IPS-11a (cell line): ENCODE data around the gene HMGXB3.
"Not testable (repeated sequence)": the region's sequence is repeated elsewhere in the genome, so short reads cannot be mapped to it uniquely, and the experiment has no call there.

Source experiments
- H3K4me3 ChIP-seq: one replicate; pipeline ENCODE4 v1.5.1; 2013; ENCODE audit warnings: low read depth, low read length, control low read depth

The HMGXB3 gene

GRCh38 chr5:150017226-150018005, 16.9 kb downstream of the HMGXB3 start:
- no peak overlapping the region for H3K4me3 ChIP-seq

DNA sequence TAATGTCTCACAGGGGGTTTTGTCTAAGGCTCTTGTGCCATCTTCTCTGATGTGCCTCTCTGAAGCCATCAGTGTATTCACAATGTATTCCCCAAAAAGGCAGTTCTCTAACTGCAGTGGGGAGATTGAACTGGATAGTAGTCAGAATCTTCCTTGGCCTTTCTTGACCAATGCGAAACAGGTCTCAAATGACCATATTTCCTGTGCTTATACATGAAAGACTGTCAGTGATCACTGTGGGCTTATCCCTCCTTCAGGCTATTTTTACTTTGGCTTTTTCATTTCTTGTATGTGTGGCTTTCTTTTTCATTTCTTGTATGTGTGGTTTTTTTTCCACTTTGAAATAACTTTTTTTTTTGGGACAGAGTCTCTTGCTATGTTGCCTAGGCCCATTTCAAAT, 19.7 kb downstream of the HMGXB3 start:
- H3K4me3 ChIP-seq, result no peak overlapping the region

DNA sequence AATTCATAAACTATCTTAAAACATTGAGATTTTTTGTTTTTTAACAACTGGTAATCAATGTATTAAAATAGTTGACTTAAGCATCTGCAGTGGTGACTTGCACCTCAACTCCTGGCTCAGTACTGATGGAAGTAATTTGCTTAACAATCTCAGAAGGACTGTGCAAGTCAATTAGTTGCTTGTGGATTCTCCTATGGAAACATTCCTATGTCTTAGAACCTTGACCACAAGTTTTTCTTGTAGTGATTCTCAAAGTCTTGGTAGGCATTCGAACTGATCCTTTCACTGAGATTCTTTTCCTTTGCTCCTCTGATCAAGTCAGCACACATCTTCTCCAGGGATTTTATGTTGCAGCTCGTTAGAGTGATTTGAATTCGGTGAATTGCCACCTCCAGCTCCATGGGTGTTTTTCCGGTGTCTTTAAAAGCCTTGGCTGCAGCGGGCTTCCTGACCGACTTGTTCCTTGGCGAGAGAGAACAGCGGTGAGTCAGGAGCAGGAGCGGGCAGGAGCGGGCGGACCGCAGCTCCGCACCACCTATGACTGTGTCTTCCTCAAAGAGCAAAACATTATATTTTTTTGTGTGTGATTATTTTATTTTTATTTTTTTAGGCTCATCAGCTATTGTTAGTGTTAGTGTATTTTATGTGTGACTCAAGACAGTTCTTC, 21.1 kb downstream of the HMGXB3 start:
- no peak overlapping the region for H3K4me3 ChIP-seq

- H3K4me3 ChIP-seq, result no peak overlapping the region
These were observed 21.6 kb downstream of the HMGXB3 start for GRCh38 chr5:150022158-150022531.

GRCh38 chr5:150022681-150023080, 22.1 kb downstream of the HMGXB3 start:
- H3K4me3 ChIP-seq, result no peak overlapping the region

GRCh38 chr5:150023136-150023535, 22.6 kb downstream of the HMGXB3 start:
- H3K4me3 ChIP-seq, result no peak overlapping the region

GRCh38 chr5:150024346-150024984, 23.9 kb downstream of the HMGXB3 start:
- H3K4me3 ChIP-seq, result no peak overlapping the region

- no peak overlapping the region for H3K4me3 ChIP-seq
These were observed 26.2 kb downstream of the HMGXB3 start for GRCh38 chr5:150026682-150027172.

GRCh38 chr5:150028047-150028446, 27.5 kb downstream of the HMGXB3 start:
- H3K4me3 ChIP-seq, result not testable (repeated sequence)

GRCh38 chr5:150033334-150033733, 32.8 kb downstream of the HMGXB3 start:
- H3K4me3 ChIP-seq, result no peak overlapping the region

DNA sequence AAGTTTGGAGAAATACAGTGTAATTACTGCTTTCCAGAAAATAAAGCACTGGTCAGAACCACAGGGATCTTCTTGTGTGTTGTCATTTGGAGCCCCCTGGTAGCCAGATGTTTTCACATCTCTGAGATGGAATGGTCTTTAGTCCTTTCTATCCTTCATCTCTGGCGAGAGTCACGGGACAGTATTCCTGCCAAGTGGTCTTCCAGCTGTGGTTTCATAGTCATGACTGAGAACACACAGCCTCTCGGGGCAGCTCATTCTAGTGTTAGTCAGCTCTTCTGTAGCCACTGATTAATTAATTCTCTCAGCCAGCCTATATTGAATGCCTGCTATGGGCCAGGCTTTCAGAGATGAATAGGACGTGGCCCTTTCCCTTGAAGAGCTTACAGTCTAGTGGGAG, 34.1 kb downstream of the HMGXB3 start:
- H3K4me3 ChIP-seq, result no peak overlapping the region

- H3K4me3 ChIP-seq, result no peak overlapping the region
These were observed 34.8 kb downstream of the HMGXB3 start for GRCh38 chr5:150035139-150035895.

DNA sequence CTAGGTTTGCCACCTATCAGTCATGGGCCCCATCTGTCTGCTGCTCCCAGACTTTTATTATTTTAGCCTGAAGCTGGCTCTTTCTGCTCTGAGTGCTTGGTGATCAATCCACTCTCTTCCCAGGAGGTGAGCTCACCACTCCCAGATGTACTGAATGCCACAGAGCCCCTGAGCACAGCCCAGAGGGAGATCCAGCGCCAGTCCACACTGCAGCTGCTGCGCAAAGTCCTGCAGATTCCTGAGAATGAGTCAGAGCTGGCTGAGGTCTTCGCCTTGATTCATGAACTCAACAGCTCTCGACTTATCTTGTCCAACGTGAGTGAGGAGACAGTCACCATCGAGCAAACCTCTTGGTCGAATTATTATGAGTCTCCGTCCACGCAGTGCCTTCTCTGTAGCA, 36.0 kb downstream of the HMGXB3 start:
- H3K4me3 ChIP-seq, result no peak overlapping the region

GRCh38 chr5:150038547-150038946, 38.0 kb downstream of the HMGXB3 start:
- no peak overlapping the region for H3K4me3 ChIP-seq

DNA sequence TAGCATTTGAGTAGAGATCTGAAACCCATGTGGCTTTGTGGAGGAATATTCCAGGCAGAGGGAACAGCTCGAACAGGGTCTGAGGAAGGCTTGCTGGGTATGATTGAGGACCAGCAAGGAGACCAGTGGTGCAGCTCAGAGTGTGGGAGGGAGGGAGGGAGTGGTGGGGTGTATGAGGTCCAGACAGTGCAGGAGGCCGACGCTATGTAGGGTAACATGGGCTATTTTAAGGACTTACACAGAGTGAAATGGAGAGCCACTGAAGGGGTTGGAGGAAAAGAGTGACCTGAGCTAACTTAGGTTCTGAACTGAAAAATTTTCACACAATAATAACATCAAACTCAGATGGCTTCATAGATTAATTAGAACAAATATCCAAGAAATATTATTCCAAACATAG, 41.9 kb downstream of the HMGXB3 start:
- H3K4me3 ChIP-seq, result no peak overlapping the region

DNA sequence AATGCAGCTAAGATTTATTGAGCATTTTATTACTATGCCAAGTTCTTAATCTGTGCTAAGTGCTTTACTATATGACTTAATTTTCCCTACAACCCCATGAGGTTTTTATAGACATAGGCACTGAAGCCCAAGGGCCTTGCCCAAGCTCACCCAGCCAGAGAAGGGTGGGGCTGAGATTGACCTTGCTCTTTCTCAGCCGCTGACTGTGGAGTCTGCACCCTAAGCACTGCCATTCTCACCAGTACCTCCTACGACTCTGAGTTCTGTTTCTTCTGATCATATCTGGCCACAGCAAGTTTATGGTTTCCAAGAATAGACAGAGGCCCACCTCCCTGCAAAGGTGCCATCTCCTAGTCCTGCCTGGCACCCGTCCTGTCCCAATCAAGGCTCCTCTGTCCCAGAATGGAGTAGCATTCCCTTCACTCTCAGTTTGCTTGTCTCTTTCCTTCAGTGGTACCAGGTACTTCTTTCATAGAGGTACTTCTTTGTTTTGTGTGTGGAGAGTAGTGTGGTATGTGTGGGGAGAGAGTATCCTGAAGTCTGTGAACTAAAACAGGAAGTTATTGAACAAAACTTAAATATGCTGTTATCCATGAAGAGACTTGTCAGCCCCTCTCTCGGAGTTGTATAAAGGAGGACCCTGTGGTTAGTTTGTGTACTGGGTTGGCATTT, 43.3 kb downstream of the HMGXB3 start:
- no peak overlapping the region for H3K4me3 ChIP-seq

GRCh38 chr5:150044329-150044681, 43.8 kb downstream of the HMGXB3 start:
- no peak overlapping the region for H3K4me3 ChIP-seq

DNA sequence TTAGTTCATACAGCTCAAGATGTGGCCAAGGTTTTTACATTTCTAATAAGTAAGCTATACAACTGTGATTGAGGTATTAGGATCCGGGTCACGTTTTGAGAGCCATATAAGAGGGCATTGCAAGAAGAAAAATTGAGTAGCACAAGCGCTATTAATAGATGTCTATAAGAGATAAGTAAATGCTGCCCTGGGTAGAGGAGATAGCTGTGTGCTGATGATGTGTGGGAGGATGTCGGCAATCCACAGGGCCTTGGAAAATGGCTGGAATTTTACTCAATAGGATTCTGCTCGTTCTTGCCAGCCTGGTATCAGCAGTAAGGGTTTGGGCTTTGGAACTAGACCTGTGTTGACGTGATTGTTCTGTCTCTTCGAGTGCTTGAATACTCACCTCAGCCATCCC, 44.2 kb downstream of the HMGXB3 start:
- no peak overlapping the region for H3K4me3 ChIP-seq

DNA sequence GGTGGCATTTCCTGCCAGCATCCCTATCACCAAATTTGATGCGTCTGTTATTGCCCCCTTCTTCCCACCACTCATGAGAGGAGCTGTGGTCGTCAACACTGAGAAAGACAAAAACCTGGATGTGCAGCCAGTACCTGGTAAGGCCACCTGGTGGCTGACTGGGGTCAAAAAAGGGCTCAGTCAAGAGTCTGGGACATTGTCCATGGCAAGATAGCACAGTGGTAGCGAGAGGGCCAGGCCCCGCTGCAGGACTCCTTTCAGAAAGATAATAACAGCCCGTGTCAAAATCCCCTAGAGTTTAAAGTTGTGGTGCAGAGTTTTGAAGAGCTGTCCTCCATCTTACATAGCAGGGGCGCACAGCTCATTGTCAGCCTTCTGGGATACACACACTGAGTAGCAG, 45.0 kb downstream of the HMGXB3 start:
- H3K4me3 ChIP-seq, result no peak overlapping the region

DNA sequence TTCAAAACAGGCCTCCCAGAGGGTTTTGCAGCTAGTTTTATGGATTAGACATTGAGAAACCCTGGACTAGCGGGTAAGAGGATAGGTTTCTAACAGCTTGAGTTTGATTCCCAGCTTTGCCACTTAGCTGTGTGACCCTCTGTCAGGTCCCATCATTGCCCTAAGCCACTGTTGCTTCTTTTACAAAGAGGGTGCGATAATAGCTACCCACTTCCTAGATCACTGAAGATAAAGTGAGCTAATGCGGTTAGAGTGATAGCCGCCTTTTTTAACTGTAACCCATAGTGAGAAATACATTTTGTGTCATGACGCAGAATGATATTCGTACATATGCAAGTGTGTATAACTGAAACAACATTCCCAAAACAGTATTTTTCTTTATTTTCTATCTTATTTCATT, 45.5 kb downstream of the HMGXB3 start:
- H3K4me3 ChIP-seq, result no peak overlapping the region
